GM18520 (cell line): ENCODE measurements around the gene ELN.
"Not testable (repeated sequence)": the region's sequence is repeated elsewhere in the genome, so short reads cannot be mapped to it uniquely, and the experiment has no call there.

Experiments used
- ATAC-seq: cut with Tn5 transposase; IDR thresholded peaks from one replicate; pipeline ENCODE4 v1.9.1; 2021; ENCODE audit not compliant: unreplicated experiment

Gene ELN

GRCh38 chr7:74040791-74041520, 13.0 kb downstream of the ELN start:
- ATAC-seq, result no peak

DNA sequence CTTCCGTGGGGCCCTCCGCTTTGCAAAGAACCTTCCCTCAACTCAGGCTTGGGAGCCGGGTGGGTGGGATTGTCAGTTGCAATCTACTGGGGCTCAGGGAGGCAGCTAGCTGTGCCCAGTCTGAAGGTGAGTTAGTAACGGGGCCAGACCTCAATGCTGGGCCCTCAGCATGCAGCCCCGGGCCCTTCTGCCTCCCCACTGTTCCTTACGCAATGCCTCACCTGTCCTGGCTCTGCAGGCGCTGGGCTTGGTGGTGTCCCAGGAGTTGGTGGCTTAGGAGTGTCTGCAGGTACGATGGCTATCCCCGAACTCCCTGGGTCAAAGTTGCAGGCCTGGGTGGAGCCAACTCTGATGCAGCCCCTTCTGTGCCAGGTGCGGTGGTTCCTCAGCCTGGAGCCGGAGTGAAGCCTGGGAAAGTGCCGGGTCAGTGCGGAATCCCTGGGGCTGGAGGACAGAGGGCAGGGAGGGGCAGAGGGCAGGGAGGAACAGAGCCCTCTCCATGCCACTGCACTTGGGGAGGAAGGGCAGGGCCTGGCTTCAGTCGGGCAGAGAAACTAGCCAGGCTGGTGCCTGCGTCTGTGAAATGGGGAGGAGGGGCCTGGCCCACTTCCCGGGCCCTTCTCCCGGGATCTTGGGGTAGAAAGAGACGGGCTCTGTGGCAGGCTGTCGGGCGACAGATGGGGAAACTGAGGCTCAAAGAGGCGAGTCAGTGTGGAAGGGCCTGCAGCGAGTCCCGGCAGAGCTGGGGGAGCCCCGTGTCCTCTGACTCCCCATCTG, 15.0 kb downstream of the ELN start:
- no peak for ATAC-seq

DNA sequence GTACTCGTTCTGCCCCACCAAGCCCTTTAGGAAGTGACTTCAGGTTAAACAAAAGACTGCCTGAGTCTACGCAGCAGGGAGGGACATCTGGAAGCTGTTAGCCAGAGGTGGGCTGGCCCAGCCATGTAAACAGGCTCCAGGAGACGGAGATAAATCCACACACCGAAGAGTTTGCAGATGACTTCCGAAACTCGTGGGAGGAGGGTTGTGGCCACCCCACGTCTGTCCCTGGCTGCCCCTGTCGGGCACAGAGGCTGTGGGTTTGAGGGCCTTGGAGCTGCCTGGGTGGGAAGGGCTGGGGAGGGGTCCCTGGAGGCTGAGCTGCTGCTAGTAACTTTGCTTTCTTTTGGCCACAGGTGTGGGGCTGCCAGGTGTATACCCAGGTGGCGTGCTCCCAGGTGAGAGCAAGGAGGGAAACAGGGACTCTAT, 15.6 kb downstream of the ELN start:
- no peak for ATAC-seq

DNA sequence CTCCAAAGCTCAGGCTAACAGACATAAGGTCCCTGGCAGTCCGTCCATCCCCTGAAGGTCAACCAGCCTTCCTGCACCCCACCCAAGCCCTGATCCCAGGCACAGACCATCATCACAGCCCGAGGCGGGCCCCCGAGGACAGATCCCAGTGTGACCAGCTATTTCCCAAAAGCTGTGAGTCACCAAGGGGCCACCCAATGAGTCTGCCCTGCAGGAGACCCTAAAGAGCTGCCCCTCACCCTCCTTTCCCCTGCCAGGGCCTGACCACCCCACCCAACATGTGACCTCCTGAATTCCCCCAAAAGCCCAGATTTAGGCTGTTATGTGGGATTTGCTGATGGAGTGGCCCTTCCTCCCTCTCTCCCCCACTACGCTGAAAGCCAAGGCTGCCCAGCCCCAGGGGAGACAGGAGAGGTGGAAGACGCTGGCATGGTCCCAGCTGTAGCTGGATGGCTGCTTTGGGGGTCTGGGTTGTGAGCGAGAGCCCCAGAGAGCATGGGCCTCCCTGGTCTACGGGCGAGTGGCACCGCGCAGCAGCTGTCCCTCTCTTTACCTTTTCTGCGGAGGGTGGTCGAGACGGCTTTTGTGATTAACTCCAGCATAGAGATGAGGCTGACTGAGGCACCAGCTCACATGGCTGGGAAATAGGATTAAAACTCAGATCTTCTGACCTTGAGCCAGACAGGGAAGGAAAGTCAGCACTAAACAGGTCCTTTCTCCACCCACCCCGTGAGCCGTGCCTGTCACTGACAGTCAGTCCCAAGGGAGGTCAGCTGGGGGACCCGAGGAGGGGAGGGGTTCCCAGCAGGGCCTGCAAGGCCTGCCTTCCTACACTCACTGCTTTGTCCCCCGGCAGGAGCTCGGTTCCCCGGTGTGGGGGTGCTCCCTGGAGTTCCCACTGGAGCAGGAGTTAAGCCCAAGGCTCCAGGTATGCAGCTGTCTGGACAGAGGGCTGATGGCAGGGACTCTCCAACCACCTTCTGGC, 16.7 kb downstream of the ELN start:
- no peak for ATAC-seq

- ATAC-seq, result not testable (repeated sequence)
Observed at GRCh38 chr7:74046581-74046980, 18.6 kb downstream of the ELN start.

DNA sequence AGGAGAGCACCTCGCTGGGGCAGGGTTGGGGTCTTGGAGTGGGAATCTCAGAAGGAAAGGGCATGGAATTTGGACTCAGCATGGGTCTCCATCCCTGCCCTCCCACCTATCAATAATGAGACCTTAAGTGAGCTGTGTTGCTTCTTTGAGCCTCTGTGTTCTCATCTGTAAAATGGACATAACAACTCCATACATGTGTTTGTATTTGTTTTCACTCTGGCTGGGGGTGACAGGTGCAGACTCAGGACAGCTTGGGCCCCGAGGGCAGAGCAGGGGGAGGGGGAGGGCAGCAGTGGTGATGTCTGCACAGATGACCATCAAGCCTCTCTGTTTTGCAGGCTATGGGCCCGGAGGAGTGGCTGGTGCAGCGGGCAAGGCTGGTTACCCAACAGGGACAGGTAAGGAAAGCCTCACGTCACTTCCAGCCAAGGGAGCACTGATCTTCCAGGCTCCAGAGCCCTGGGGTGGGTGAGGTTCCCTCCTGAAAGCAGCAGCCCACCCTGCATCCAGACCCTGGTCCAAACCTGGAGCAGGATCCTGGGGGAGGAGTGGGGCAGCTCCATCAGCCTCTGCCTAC, 19.9 kb downstream of the ELN start:
- ATAC-seq, result no peak

DNA sequence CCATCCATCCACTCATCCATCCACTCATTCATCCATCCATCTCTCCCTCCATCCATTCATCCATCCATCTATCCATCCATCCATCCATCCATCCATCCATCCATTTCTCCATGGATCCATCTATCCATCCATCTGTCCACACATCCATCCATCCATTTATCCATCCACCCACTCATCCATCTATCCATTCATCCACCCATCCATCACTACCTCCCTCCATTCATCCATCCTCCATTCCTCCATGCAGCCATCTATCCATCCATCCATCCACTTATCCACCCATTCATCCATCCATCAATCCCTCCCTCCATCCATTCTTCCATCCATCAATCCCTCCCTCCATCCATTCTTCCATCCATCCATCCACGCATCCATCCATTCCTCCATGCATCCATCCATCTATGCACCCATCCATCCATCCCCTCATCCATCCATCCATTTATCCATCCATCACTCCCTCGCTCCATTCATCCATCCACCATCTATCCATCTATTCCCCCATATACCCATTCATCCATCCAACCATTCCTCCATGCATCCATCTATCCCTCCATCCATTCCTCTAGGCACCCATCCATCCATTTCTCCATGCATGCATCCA, 21.1 kb downstream of the ELN start:
- no peak for ATAC-seq

DNA sequence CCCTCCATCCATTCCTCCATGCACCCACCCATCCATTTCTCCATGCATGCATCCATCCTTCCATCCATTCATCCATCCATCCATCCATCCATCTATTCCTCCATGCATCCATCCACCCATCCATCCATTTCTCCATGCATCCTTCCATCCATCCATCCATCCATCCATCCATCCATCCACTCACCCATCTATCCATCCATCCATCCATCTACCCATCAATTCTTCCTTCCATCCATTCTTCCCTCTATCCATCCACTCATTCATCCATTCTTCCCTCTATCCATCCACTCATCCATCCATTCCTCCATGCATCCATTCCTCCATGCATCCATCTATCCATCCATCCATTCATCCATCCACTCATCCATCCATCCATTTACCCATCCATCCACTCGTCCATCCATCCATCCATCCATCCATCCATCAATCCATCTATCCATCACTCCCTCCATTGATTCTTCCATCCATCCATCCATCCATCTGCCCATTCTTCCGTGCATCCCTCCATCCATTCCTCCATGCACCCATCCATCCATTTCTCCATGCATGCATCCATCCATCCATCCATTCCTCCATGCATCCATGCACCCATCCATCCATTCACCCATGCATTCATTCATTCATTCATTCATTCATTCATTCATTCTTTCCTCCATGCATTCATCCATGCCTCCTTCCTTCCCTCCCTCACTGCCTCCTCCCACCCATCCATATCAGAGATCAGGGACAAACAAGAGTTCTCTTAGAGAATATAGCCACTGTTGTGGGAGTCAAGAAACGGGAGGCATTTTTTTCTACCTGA, 22.2 kb downstream of the ELN start:
- ATAC-seq, result no peak

- ATAC-seq, result no peak
Observed at GRCh38 chr7:74051193-74051592, 23.2 kb downstream of the ELN start.

GRCh38 chr7:74051629-74052410, 23.8 kb downstream of the ELN start:
- no peak for ATAC-seq

- ATAC-seq, result no peak
Observed at GRCh38 chr7:74052628-74053027, 24.7 kb downstream of the ELN start.

- no peak for ATAC-seq
Observed at GRCh38 chr7:74053589-74054186, 25.7 kb downstream of the ELN start.

GRCh38 chr7:74056096-74056915, 28.3 kb downstream of the ELN start:
- no peak for ATAC-seq

GRCh38 chr7:74057216-74057925, 29.4 kb downstream of the ELN start:
- ATAC-seq, result no peak

GRCh38 chr7:74057987-74058386, 30.0 kb downstream of the ELN start:
- ATAC-seq, result no peak

GRCh38 chr7:74058486-74058885, 30.5 kb downstream of the ELN start:
- no peak for ATAC-seq

- no peak for ATAC-seq
Observed at GRCh38 chr7:74059037-74059436, 31.1 kb downstream of the ELN start.
